Stimulated activated CD4-positive, alpha-beta T cell treated with anti-CD3 and anti-CD28 coated beads, Interleukin-15, amount 100 ng/mL, for 1 hour (primary cell): ENCODE data around the gene ZNF326.
"Not testable (repeated sequence)": the region's sequence is repeated elsewhere in the genome, so short reads cannot be mapped to it uniquely, and the experiment has no call there.

Experiments
- DNase-seq, 2 donors: peaks; one replicate each; pipeline ENCODE4 v3.0.0-alpha.2; 2020; ENCODE audit warnings: low read depth in 1 of 2, low spot score in 1 of 2

Gene ZNF326

GRCh38 chr1:89996450-89997110 lies 1.7 kb downstream of the ZNF326 start:
- no peak for DNase-seq

- not testable (repeated sequence) for DNase-seq
Measured at GRCh38 chr1:89997152-89997551, 2.2 kb downstream of the ZNF326 start.

GRCh38 chr1:89998306-89998705 lies 3.4 kb downstream of the ZNF326 start:
- DNase-seq, result no peak

- no peak for DNase-seq
Measured at GRCh38 chr1:89999208-89999607, 4.3 kb downstream of the ZNF326 start.

- DNase-seq, result no peak
Measured at GRCh38 chr1:89999628-90000027, 4.7 kb downstream of the ZNF326 start.

- no peak for DNase-seq
Measured at GRCh38 chr1:90000934-90001676, 6.2 kb downstream of the ZNF326 start.

GRCh38 chr1:90007979-90008404 lies 13.1 kb downstream of the ZNF326 start:
- DNase-seq, result no peak

- no peak for DNase-seq
Measured at GRCh38 chr1:90012300-90012699, 17.4 kb downstream of the ZNF326 start.

GRCh38 chr1:90023691-90024090 lies 28.8 kb downstream of the ZNF326 start:
- DNase-seq, result no peak

- no peak for DNase-seq
Measured at GRCh38 chr1:90027281-90027680, 32.4 kb downstream of the ZNF326 start.

GRCh38 chr1:90039652-90040051 lies 44.7 kb downstream of the ZNF326 start:
- no peak for DNase-seq

GRCh38 chr1:90043586-90043985 lies 48.7 kb downstream of the ZNF326 start:
- DNase-seq, result no peak

- no peak for DNase-seq
Measured at GRCh38 chr1:90044346-90044745, 49.4 kb downstream of the ZNF326 start.

- DNase-seq, result no peak
Measured at GRCh38 chr1:90045853-90046563, 51.1 kb downstream of the ZNF326 start.

GRCh38 chr1:90046635-90047034 lies 51.7 kb downstream of the ZNF326 start:
- DNase-seq, result no peak

GRCh38 chr1:90048043-90048442 lies 53.1 kb downstream of the ZNF326 start:
- no peak for DNase-seq

GRCh38 chr1:90062700-90063643 lies 68.1 kb downstream of the ZNF326 start:
- DNase-seq, result not testable (repeated sequence)

GRCh38 chr1:90064109-90064508 lies 69.2 kb downstream of the ZNF326 start:
- not testable (repeated sequence) for DNase-seq

GRCh38 chr1:90067194-90067931 lies 72.5 kb downstream of the ZNF326 start:
- no peak for DNase-seq

GRCh38 chr1:90068611-90069280 lies 73.8 kb downstream of the ZNF326 start:
- no peak for DNase-seq
